GM21825 (cell line): ENCODE measurements around the gene CXorf58.
"Not testable (repeated sequence)": the region's sequence is repeated elsewhere in the genome, so short reads cannot be mapped to it uniquely, and the experiment has no call there.

Source experiments
- ATAC-seq: cut with Tn5 transposase; IDR thresholded peaks from one replicate; pipeline ENCODE4 v1.9.1; 2021; ENCODE audit warnings: mild to moderate bottlenecking, moderate library complexity; ENCODE audit not compliant: unreplicated experiment

The CXorf58 gene, protein sequence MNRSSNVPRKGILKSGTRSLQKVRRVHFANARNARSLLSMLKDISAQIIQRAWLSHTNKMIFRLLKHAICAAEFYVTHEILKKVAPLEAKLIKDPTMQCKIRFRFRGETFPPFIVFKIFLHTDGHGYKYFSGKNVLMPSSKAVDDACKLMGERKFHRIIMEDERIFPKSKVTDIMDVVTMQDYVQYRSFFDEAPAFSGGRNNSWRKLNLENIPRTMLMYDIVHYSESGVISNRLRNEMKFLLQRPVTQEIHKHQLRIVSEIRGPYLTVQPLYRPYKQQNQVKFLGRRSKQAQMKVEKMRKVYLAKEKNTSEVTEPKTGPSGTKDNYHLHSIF

DNA sequence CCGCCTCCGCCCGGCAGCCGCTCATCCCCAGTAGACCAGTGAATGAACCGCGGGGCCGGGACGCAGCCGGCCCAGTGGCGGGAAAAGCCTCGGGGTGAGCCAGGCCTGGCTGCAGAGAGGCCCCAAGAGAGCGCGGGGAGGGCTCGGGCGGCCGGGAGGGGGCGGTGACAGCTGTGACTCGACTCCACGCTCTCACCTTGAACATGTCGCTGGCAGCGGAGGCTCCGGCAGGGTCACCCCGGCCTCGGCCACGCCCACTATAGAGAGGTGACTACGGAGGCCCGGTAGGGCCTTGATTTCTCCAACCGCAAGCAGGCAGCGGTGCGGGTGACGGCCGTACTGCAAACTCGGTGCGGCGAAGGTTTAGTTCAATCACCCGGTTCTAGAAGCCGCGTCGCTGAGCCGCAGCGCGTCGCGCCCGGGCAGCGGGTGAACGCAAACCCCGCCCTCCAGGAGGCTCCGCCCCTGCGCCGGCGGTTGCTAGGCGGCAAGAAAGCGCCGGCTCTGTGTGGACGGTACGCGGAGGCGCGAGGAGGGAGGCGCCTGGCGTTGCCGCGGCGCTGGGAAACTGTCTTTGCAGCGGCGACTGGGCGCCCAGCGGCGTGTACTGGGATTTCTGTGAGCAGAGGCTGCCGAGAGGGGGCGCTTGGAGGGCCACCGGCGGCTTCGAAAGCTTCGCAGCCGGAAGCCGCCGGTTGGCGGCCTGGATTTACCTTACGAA lies at the start of gene CXorf58, which contains the start of gene APOO:
Gene CXorf58 (plus strand): TSS at position 509 of the 721 bp plus-strand sequence. CDS start 2,297 bp downstream, outside the sequence.
Gene APOO (minus strand): TSS at position 441 of the 721 bp plus-strand sequence. CDS start 236 bp downstream, at position 205.
- ATAC-seq: peak; percentile 92

DNA sequence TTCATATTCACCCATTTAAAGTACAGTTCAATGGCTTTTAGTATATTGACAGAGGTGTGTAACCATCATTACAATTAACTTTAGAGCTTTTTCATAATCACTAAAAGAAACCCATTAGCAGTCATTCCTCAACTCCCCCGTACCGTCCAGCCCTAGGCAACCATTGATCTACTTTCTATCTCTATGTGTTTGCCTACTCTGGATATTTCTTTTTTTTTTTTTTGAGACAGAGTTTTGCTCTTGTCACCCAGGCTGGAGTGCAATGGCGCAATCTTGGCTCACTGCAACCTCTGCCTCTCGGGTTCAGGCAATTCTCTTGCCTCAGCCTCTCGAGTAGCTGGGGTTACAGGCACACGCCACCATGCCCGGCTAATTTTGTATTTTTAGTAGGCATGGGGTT lies 48.6 kb upstream of the CXorf58 start:
- not testable (repeated sequence) for ATAC-seq

DNA sequence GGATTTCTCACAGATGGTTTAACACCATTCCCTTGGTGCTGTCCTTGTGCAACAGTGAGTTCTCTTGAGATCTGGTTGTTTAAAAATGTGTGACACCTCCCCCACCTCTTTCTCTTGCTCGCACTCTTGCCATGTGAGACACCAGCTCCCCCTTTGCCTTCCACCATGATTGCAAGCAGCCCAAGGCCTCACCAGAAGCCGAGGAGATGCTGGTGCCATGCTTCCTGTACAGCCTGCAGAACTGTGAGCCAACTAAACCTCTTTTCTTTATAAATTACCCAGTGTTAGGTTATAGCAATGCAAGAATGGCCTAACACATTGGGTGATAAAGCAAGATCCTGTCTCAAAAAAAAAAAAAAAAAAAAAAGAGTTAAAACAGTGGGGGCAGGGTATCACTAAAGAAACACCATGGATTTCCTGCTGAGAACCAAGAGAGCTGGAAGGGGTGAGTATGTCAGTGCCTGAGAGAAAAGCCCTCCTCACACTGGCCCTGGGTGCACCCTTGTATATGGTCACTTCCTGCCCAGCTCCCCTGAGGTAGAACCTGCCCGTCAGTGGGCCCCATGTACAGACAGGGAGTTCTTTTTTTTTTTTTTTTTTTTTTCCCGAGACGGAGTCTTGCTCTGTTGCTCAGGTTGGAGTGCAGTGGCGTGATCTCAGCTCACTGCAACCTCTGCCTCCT lies 46.5 kb upstream of the CXorf58 start:
- ATAC-seq: no peak

DNA sequence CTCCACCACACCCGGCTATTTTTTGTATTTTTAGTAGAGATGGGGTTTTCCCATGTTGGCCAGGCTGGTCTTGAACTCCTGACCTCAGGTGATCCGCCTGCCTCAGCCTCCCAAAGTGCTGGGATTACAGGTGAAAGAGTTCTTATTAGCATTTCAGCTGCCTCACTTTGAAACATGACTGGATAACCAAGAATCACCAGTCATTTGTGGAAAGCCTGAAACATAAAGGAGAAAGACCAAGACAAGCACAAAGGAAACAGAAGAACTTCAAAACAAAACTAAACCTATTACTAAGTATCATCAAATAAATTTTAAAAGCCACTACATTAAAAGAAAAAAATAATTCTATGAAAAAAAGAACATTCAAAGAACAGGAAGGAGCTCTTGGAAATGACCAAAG lies 45.9 kb upstream of the CXorf58 start:
- not testable (repeated sequence) for ATAC-seq

DNA sequence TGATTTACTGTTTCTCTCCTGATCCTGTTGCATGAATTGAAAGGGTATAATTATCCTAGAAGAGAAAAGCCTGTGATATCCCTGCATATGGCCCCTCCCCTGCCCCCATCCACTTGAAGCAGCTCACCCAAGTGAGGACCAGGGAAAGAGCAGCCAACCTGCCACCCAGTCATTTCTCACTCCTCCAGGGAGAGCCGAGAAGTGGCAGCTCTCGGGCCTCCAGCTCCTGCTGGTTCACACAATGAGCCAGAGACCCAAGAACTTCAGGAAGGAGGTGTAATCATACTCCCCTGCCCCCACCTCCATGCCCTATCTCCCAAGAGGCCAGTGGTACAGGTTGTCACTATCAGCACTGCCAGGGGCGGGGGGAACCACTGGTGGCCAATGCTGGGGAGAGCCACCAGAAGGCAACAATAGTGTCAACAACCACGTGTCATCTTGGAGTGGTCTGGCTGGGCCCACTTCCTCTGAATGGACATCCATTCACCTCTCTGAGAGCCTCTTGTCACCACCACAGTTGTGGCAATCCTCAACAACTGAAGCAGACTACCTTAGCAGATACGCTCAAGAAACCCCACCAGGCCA lies 43.0 kb upstream of the CXorf58 start:
- ATAC-seq: no peak

DNA sequence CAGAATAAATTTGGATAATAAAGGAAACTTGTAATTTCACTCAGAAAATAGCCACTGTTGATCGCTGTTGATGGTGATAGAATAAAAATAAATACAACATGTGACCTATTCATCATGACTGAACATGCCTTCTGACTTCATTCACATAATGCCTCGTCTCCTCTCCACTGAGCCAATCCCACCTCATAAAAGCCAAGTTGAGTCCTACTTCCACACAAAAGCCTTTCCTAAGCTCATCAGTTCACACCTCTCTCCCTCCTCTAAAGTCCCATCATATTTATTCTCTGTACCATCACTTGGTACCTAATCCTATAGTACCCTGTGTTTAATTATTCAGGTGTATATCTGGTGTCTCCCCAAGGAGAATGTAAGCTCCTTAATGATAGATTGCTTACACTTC lies 37.8 kb upstream of the CXorf58 start:
- no peak for ATAC-seq

DNA sequence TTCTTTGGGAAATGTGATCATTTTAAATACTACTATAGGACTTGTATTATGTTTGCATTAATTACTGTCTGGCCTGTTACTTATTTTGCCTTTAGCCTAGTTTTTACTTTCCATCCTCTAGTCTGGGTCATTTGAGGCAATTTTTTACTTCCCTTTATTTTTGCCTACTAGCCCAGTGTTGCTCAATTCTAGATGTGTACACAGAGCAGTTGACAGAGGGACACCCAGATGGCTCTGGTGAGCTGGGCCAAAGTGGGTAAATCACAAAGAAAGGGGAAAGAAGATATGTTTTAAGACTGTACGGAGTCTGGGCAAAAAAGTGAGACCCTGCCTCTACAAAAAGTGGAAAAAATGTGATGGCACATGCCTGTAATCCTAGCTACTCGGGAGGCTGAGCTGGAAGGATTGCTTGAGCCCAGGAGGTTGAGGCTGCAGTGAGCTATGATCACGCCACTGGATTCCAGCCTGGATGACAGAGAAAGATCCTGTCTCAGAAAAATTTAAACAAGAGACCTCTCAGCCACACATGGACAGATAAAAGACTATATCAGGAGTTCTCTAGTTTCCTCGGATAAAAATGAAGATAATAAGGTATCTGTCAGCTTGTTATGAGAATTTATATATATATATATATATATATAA lies 35.8 kb upstream of the CXorf58 start:
- no peak for ATAC-seq

DNA sequence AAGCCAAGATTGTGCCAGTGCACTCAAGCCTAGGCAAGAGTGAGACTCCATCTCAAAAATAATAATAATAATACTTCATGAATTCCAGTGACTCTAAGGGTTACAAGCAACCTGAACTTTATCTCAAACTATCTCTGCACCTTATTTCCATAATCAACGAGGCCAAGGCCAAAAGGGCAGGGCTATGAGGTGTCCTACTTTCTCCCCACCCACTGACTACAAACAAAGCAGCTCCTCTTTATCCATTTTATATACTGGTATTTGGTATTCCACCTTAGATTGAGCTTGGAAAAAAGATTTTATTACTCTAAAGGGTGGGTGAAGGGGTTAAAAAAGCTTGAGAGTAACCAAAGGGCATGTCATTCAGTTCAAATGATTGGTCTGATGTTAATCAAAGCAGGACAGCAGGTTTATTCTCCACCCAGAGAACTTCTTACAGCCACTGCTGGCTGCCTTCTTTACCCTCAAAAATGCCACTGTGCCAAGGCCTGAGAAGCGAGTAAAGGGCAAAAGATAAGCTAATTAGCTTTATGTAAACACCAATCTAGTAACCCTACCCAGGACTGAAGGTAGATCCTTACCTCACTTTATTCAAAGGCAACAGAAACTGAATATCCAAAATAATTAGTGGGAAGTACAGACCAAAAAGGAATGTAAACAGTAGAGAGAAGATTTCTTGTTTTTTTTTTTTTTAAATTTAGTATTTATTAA lies 28.3 kb upstream of the CXorf58 start:
- ATAC-seq: no peak

DNA sequence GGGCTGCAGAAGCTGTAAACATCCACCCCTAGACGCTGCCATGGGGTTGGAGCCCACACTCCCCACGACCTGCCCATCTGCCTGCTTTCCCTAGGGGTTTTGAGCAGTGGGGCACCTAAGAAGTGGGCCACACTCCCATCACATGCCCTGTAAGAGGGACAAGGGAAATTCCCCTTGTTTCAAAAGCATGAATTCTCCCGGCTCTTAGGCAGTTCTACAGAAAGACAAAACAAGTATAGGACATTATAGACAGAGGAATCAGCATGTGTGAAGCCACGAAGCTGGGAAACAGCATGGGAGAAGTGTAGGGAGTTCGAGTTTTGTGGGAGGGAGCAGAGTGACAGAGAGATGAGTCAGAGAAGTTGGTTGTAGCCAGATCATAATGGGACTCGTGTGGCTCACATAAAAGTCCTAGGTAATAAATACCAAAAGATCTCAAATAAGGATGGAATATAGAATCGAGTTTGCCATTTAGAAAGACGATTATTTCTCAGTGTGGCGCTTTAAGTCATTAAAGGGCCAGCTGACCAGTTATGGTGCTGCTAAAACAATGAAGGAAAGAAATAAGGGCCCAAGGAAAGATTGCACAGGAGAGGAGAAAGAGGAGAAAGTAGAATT lies 24.0 kb upstream of the CXorf58 start:
- ATAC-seq: no peak

DNA sequence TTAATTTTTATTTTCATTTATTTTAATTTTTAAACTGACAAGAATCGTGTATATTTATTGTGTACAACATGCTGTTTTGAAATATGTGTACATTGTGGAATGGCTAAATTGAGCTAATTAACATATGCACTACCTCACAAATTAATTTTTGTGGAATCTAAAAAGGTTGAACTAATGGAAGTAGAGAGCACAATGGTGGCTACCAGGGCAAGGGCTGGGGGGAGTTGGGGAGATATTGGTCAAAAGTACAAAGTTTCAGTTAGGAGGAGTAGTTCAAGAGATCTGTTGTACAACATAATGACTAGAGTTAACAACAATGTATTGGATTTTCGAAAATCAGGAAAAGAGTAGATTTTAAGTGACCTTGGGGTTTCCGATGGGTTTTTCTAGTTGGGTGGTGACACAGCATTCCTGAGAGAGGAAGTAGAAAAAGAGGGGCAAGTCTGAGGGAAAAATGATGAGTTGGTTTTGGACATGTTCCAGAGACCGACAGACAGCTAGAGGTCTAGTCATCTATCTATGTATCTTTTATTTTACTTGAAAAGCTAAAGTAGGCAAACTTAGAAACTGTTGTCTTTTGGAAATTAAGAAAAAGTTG lies 23.3 kb upstream of the CXorf58 start:
- ATAC-seq: no peak

DNA sequence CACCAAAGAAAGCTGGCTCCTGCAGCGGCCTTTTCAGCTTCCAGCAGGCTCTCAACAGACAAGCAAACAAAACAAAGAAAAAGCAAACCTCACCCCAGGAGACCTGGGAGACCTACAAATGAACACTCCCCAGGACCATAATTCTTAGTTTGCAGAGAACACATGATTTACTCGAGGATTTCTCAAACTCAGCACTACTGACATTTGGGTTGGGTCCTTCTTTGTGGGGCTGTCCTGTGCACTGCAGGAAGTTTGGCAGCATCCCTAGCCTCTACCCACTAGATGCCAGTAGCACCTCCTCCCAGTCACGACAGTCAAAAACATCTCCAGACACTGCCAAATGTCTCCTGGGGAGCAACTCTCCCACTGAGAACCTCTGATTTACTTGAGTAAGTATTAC lies 22.0 kb upstream of the CXorf58 start:
- ATAC-seq: no peak

DNA sequence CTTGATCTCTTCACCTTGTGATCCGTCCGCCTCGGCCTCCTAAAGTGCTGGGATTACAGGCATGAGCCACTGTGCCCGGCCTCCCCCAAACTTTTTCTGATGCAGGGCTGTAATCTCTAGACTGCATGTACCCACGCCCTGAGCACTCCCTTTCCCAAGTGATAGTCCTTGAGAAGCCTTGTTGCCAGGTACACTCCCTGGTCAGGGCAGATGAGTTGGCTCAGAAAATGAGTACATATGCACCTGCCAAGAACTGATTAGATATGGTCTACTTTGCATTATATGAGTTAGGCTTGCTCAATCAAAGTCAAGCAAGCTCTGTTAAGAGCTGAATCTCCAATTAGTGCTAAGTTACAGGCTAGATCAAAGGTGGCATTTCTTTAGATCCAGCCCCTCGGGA lies 20.4 kb upstream of the CXorf58 start:
- no peak for ATAC-seq

DNA sequence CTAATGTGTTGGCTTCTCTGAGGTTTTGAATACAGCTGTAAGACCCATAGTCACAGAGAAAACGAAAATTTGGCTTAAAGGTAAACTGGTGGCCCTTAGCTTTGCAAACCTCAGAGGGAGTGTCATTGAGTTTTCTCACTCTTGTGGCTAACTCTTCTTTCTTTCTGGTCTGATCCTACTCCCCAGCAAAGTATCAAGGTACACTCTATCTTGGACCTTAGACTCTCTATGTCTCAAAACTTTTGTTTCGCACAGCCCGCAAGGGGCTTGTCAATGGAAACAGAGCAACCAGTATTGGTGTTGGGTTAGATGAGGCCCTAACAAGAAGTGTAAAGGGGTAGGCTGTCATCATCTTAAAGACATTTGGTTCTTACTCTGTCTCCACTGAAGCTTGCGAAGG lies 19.9 kb upstream of the CXorf58 start:
- no peak for ATAC-seq

DNA sequence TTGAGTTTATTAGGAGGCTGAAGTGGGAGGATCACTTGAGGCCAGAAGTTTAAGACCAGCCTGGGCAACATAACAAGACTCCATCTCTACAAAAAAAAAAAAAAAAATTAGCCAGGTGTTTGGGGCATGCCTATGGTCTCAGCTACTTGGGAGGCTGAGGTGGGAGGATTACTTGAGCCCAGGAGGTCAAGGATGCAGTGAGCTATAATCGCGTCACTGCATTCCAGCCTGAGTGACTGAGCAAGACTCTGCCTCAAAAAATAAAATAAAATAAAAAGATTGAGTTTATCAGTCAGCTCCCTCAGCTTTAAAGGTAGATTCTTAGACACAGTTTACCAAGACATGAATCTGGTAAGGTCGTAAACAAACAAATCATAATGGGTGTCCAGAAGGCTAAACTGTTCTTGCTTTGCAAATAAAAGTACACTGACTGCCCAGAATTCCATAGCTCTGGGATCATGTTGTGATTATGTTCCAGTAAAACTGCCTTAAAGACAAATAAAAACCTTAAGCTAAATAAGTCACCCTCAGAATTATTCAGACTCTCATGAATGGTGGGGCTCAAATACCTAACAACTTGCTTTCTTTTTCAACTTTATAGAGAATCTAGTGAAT lies 18.8 kb upstream of the CXorf58 start:
- ATAC-seq: no peak

DNA sequence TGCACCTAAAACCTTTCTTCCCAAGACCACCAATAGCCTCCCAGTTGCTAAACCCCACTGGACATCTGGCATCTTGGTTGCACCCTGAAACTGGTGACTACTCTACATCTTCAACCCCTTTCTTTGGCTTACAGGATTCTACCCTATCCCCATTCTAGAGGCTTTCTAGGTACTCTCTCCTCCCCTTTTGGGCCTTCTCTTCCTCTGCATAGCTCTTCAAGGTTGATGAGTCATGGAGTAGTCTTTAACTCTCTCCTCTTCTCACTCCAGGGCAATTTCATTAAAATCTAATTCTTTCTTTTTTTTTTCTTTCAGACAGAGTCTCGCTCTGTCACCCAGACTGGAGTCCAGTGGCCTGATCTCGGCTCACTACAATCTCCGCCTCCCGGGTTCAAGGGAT lies 16.9 kb upstream of the CXorf58 start:
- no peak for ATAC-seq

DNA sequence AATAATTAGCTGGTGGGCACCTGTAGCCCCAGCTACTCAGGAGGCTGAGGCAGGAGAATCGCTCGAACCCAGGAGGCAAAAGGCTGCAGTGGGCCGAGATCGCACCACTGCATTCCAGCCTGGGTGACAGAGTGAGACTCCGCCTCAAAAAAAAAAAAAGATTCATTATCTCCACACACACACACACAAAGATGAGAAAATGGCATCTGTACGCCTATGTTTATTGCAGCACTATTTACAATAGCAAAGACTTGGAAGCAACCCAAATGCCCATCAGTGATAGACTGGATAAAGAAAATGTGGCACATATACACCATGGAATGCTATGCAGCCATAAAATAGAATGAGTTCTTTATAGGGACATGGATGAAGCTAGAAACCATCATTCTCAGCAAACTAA lies 12.8 kb upstream of the CXorf58 start:
- ATAC-seq: not testable (repeated sequence)

DNA sequence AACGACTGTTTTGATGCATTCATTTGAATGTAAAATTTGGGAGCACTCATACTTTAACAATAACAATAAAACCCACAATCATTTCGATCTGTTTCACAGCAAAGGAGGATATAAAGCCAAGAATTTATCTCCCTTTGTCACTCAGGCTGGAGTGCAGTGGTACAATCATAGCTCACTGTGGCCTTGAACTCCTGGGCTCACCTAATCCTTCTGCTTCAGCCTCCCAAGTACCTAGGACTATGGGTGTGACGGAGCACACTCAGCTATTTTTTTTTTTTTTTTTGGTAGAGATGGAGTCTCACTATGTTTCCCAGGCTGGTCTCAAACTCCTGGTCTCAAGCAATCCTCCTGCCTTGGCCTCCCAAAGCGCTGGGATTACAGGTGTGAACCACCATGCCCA lies 11.3 kb upstream of the CXorf58 start:
- not testable (repeated sequence) for ATAC-seq

DNA sequence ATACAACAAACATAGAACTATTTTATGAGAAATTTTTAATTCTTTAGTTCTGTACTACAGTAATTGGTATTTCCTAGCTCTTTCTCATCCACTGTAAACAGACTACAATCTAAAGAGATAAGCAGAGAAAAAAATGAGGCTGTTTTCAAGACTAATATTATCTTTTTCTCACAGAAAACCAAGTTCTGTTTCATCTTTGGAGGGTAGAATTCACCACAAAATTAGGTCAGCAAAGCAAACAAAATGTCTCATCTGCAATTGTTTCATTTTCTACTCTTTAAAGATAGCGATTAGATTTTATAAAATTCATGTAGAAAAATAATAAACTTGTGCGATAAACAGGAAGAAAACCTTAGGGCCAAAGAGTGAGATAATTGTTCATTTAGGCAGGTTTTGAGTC lies 10.8 kb upstream of the CXorf58 start:
- no peak for ATAC-seq

DNA sequence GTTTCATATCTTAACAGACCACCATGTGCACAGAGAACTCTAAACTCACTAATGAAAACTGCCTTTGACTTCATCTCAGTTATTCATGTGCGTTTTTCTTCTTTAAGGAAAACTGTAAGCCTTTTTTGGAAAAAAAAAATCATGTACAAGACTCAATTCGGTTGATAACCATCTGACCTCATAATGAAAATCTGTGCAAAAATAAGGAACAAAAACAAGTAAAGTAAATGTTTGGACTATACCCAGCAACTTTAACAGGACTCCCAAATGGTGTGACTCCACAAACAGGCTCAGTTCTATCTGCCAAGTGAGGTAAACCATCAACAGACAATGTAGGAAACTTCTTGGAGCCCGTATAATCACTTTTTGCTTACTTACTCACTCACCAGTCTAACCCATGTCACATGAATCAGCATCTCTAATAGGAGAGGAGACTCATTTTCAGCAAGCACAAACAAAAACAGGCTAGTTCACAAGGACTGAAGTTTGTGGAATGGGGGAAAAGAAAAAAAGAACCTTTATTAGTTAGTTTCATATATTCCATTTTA lies 9.3 kb upstream of the CXorf58 start:
- ATAC-seq: no peak
